ENCODE measurements around the gene RSPH9. TPM values are rescaled to one million over a fixed set of nuclear protein-coding genes. Genes with fewer than 3 reads are reported as not detected.

Gene RSPH9
- polyA plus RNA-seq, 1 of the 3 experiments (the other 2 are of a cell fraction), result 0.05 TPM

- H2AFZ ChIP-seq (ENCODE audit: low read depth), result no peak overlapping the region
- no peak overlapping the region for H3K9ac ChIP-seq
- H3K9me3 ChIP-seq, result no peaks in the 10 kb centered on the region
- H3K4me1 ChIP-seq (ENCODE audit: control insufficient read depth in 1 of 2, insufficient read depth in 2 of 2, low read depth in 1 of 2, low read length in 1 of 2), result peaks cover 0 to 4% of the 10 kb centered on the region in 2 experiments; a peak in 1 of 4 replicates
- TF ChIP-seq TEAD4 (IDR thresholded peaks at IDR 0.05; ENCODE audit: borderline replicate concordance, insufficient read depth) (no peak), NFIC (IDR thresholded peaks at IDR 0.05; ENCODE audit: borderline replicate concordance) (no peak)
- H3K36me3 ChIP-seq (replicated peaks in 1 of 2; ENCODE audit: control insufficient read depth in 1 of 2, insufficient read depth in 2 of 2, low read length in 1 of 2), result peaks cover 64 to 74% of the 10 kb centered on the region in 2 experiments
- H3K4me3 ChIP-seq (ENCODE audit: low read depth in 2 of 2, low read length in 1 of 2), result no peak overlapping the region
- no peaks in the 10 kb centered on the region for H3K27me3 ChIP-seq (ENCODE audit: insufficient read depth)
- ChIA-PET CTCF (interaction anchor here (1.0 to 6.4 kb wide), 2 partner anchors 13 to 148 kb away, joined by 4 to 39 read pairs; partner anchors contain the start of gene VEGFA), POLR2A (no interaction called here)
- H3K9me2 ChIP-seq, result no peaks in the 10 kb centered on the region
- H3K4me2 ChIP-seq, result no peak overlapping the region
- no peaks in the 10 kb centered on the region for H4K20me1 ChIP-seq (ENCODE audit: insufficient read depth)
- H3K79me2 ChIP-seq (ENCODE audit: insufficient read depth), result peaks cover 20% of the 10 kb centered on the region
- H3K27ac ChIP-seq (ENCODE audit: low read depth in 2 of 2, low read length in 1 of 2), result no peak overlapping the region
- H3F3A ChIP-seq (replicated peaks; ENCODE audit: insufficient read depth), result peaks cover 39% of the 10 kb centered on the region
- DNase-seq, result no peak
- WGBS (ENCODE audit: low lambda C conversion rate), result 97% methylated on average over 9 of the region's 10 CpGs
These were observed 23.0 kb upstream of the RSPH9 start for GRCh38 chr6:43621836-43622180.

GRCh38 chr6:43622541-43622940, 22.3 kb upstream of the RSPH9 start:
- WGBS (ENCODE audit: low lambda C conversion rate), result 92% methylated on average over 5 of the region's 10 CpGs
- Histone ChIP-seq H4K20me1 (ENCODE audit: insufficient read depth) (no peaks in the 10 kb centered on the region), H3K4me3 (ENCODE audit: low read depth in 2 of 2, low read length in 1 of 2) (no peak overlapping the region), H3K4me1 (ENCODE audit: control insufficient read depth in 1 of 2, insufficient read depth in 2 of 2, low read depth in 1 of 2, low read length in 1 of 2) (peaks cover 1 to 12% of the 10 kb centered on the region in 2 experiments), H3K9me2 (no peaks in the 10 kb centered on the region), H2AFZ (ENCODE audit: low read depth) (no peak overlapping the region), H3K36me3 (replicated peaks in 1 of 2; ENCODE audit: control insufficient read depth in 1 of 2, insufficient read depth in 2 of 2, low read length in 1 of 2) (peaks cover 64 to 71% of the 10 kb centered on the region in 2 experiments), H3K79me2 (ENCODE audit: insufficient read depth) (peaks cover 26% of the 10 kb centered on the region), H3K27ac (ENCODE audit: low read depth in 2 of 2, low read length in 1 of 2) (no peak overlapping the region), H3K9ac (no peak overlapping the region), H3K4me2 (no peak overlapping the region), H3F3A (replicated peaks; ENCODE audit: insufficient read depth) (peaks cover 35% of the 10 kb centered on the region), H3K9me3 (no peaks in the 10 kb centered on the region), H3K27me3 (ENCODE audit: insufficient read depth) (no peaks in the 10 kb centered on the region)
- TF ChIP-seq NFIC (IDR thresholded peaks at IDR 0.05; ENCODE audit: borderline replicate concordance) (no peak), MEF2A (IDR thresholded peaks at IDR 0.05; ENCODE audit: borderline replicate concordance, low read depth) (no peak), PBX3 (IDR thresholded peaks at IDR 0.05) (no peak), USF1 (IDR thresholded peaks at IDR 0.05; ENCODE audit: borderline replicate concordance, low read depth) (no peak), REST (IDR thresholded peaks at IDR 0.05; ENCODE audit: low read depth, low read length) (no peak), SMC3 (IDR thresholded peaks at IDR 0.05; ENCODE audit: low read depth, low read length) (no peak), FOXM1 (IDR thresholded peaks at IDR 0.05; ENCODE audit: low read depth) (no peak), IRF3 (IDR thresholded peaks at IDR 0.05; ENCODE audit: low read depth, low read length) (no peak), RCOR1 (IDR thresholded peaks at IDR 0.05; ENCODE audit: low read length) (no peak), USF2 (IDR thresholded peaks at IDR 0.05; ENCODE audit: borderline replicate concordance, low read depth, low read length) (no peak)
- POLR2A ChIA-PET, result no interaction called here
- DNase-seq, result no peak
- CTCF ChIA-PET, result interaction anchor here (1.0 to 6.4 kb wide), 2 partner anchors 14 to 147 kb away, joined by 4 to 39 read pairs; partner anchors contain the start of gene VEGFA
